SIG-M5 treated with dmso at 0.1 percent for 504 hours (cell line): ENCODE data around the gene BBS10.
A peak's percentile ranks its signal among the peaks of the same experiment; 100 is the strongest.
"Not testable (repeated sequence)": the region's sequence is repeated elsewhere in the genome, so short reads cannot be mapped to it uniquely, and the experiment has no call there.

Experiments used
- DNase-seq: peaks from one replicate; lab custom pipeline; 2025; ENCODE audit not compliant: unreplicated experiment; lab: John Stamatoyannopoulos, UW

The BBS10 gene

GRCh38 chr12:76348079-76348901 is at the start of gene BBS10:
Gene BBS10 (minus strand): TSS chr12:76348415. CDS start chr12:76348358, 57 bp downstream.
- DNase-seq, result peak; percentile 97

- no peak for DNase-seq
These were observed 43.2 kb upstream of the BBS10 start for GRCh38 chr12:76391461-76391860.

GRCh38 chr12:76387614-76388013 is 39.4 kb upstream of the BBS10 start:
- no peak for DNase-seq

GRCh38 chr12:76384560-76384959 is 36.3 kb upstream of the BBS10 start:
- DNase-seq, result no peak

DNA sequence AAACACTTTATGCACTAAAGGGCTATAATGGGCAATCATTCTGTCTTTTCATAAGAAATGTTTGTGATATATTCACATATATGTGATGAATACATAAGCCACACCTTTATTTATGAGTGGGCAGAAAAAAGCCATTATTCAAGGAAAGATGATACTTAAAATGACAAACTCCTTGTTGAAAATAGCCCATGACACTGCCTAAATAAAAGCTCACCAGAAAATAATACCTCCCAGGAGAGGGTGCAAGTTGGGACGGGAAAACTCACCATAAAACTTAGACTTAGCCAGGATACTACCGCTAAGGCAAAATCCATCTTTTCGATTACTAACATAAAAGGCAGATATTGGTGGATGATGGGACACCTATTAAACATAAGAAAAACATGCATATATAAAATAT is 35.8 kb upstream of the BBS10 start:
- DNase-seq, result no peak

- no peak for DNase-seq
These were observed 31.0 kb upstream of the BBS10 start for GRCh38 chr12:76379261-76379660.

GRCh38 chr12:76376876-76377275 is 28.7 kb upstream of the BBS10 start:
- DNase-seq, result not testable (repeated sequence)

GRCh38 chr12:76375939-76376338 is 27.7 kb upstream of the BBS10 start:
- no peak for DNase-seq

DNA sequence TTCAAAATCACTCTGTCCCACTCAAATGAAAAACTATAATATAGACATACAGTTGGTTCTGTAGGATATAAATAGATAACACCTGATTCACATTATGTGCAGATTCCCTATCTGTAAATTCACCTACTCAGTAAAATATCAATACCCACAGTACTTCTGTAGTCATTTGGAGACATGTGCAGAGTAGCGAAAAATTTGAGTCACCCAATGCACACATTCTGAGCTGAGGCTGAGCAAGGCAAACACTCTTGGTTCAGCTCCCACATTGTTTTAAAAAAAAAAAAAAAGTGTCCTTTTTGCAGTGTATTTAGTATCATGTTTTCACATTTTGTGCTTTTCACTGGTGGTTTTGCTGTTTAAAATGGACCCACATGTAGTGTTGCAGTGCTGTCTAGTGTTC is 27.3 kb upstream of the BBS10 start:
- no peak for DNase-seq

DNA sequence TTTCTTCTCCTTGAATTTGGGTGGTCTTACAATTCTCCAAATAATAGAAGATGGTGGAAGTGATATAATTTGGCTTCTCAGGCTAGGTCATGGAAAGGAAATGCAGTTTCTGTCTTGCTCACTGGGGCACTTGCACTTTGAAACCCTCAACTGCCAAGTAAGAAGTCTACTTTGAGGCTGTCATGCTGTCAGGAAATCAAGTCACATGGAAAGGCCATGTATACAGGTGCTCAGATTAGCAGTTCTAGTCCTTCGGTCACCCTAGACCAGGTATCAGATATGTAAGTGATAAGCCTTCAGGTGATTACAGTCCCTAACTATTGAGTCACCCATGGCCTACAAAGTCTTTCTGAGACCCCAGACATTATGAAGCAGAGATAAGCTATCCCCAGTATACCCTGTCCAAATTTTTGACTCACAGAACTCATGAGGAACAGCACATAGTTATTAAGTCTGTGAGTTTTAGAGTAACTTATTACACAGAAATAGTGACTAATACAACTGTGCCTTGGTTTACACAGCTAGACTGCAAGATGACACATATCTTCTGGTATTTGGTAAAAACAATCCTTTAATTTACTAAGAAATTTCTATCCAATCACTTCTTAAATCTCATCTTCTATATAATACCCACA is 26.3 kb upstream of the BBS10 start:
- DNase-seq, result no peak

GRCh38 chr12:76368230-76368629 is 20.0 kb upstream of the BBS10 start:
- DNase-seq, result no peak

GRCh38 chr12:76366163-76366562 is 17.9 kb upstream of the BBS10 start:
- no peak for DNase-seq

DNA sequence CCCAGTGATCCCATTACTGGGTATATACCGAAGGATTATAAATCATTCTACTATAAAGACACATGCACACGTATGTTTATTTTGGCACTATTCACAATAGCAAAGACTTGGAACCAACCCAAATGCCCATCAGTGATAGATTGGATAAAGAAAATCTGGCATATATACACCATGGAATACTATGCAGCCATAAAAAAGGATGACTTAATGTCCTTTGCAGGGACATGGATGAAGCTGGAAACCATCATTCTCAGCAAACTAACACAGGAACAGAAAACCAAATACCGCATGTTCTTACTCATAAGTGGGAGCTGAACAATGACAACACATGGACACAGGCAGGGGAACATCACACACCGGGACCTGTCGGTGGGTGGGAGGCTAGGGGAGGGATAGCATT is 15.9 kb upstream of the BBS10 start:
- not testable (repeated sequence) for DNase-seq

DNA sequence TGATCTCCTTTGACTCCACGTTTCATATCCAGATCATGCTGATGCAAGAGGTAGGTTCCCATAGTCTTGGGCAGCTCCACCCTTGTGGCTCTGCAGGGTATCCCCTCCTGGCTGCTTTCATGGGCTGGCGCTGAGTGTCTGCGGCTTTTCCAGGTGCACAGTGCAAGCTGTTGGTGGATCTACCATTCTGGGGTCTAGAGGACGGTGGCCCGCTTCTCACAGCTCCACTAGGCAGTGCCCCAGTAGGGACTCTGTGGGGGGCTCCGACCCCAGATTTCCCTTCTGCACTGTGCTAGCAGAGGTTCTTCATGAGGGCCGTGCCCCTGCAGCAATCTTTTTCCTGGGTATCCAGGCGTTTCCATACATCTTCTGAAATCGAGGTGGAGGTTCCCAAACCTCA is 12.1 kb upstream of the BBS10 start:
- no peak for DNase-seq

DNA sequence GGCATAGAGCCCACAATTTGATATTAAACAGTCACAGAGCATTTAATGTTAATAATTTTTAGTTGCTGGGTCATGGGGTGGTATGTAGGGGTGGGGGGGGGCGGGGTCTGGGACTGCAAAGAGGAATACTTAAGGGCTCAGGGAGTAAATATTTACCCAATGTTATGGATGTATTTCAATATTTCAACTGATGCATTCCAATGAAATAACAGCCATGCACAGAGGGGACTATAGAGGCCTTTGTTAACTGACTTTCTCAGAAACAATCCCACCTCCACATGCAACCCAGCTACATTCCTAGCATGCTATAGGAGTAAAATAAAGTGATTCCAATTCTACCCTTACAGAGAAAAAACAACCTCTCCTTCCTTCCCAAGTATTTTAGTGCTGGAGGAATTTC is 7.9 kb upstream of the BBS10 start:
- no peak for DNase-seq

DNA sequence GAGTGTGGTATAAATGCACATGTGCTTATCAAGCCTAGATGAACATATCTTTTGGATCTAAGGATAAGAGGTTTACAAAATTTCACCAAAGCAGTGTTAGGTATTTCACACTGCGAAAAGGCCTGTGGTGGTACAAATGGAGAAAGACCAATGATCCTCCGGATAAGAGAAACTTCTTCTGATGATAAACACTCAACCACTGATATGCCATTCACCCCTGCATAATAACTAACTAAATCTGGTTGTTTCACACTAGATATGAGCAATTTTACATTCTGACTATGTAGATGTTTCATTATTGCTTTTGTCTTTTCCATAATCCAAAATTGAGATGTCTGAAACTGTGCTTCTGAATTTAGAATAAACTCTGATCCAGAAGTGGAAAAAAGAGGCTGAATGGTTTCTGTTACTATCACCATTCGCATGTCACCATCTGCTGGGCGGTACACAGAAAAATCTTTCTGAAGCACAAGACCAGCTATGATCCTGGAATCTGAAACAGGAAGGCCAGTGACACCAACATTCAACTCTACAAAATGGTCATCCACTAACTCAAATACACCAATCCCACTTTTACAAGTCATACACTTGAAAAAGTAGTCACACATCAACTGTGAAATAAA is 1.3 kb downstream of the BBS10 start:
- DNase-seq, result peak; percentile 76

DNA sequence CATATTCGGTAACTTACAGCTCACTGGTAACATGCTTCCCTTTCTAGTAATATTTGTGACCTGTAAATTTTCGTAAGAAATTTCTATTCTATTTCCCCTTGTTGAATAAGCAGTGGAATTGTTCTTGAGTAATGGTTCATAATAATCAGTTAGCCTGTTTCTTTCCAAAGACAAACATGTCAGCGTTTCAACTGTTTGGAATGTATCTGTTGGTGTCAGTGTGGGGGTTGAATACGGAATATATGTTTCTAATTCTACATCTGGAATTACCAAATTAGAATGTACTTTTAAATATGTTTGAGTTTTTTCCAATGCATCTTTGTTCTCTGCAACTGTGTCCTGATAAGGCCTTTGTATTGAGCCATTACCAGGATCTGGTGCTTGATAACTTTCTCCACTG is 2.0 kb downstream of the BBS10 start:
- no peak for DNase-seq

DNA sequence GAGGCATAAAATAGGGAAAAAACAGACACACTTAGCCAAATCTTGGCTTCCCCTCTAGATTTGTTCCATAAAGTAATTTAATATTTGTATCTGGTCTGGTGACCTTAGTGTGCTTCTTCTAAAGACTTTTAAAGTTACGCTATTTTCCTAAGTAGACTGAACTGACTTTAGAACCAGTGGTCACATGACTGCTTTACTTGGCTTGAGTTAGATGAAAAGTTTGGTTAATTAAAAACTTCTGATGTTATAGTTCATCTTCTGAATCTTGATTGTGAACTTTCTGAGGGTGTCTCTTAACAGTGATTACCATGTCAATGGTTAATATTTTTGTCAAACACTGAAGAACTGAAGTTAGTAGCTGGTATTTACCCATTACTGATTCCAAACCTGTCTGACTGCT is 2.6 kb downstream of the BBS10 start:
- no peak for DNase-seq

DNA sequence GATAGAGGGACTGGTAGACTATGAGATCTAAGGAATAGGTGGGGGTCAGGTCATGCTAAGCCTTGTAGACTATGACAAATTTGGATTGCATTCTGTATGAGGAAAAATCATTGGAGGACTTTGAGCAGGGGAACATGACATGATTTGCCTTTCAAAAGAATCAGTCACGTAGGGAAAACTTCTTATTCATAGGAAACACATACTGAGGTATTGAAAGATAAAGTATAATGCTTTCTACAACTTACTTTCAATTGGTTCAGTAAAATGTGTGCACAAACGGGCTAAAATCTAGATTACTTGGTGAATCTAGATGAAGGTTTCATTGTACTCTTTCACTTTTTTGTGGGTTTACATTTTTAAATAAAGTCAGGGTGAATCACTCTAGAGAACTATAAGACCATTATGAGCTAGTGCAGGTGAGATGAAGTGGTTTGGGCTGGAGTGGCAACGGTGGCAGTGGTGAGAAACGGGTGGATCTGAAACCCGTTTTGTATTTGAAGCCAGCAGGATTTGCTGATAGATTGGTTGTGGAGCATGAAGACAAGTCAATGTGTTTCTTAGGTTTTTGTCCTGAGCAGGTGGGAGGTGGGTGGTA is 6.7 kb downstream of the BBS10 start:
- DNase-seq, result no peak

GRCh38 chr12:76340680-76341435 is 7.4 kb downstream of the BBS10 start:
- DNase-seq, result peak; percentile 68

DNA sequence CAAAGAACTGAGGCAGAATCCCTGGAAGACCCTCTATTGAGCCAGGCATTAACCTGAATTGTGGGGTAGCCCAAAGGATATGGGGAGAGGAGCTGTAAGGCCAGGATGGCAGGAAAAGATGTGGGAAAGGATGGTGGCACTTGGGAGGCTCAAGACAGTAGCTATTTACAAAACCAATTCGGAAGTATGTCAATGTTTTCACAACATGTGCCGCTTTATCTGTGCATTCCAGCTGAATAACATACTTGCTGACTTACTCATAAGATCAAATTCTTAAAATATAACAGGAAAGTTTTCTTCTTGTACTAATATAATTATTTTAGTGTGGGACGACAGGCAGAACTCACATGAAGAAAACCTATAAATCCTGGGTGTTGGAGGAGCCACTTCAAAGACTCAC is 10.6 kb downstream of the BBS10 start:
- no peak for DNase-seq
